Caco-2 (cell line): ENCODE data around the gene BLTP3B. TPM values are rescaled to one million over a fixed set of nuclear protein-coding genes. Genes with fewer than 3 reads are reported as not detected.

Source experiments
- BruUV-seq: library from RNA; stranded (reverse); fragments of 400-500 nt; replicated peaks from 2 replicates; lab custom pipeline; 2021; lab: Mats Ljungman, UMichigan
- CTCF ChIA-PET: fragments of 300-600 bp; sonication (Branson Sonifier 250); formaldehyde crosslinking; loops from one replicate; lab custom pipeline; 2022; ENCODE audit warnings: antibody characterized with exemption; lab: Charles Lee
- POLR2A ChIA-PET: fragments of 300-600 bp; sonication (Branson Sonifier 250); formaldehyde crosslinking; loops from one replicate; lab custom pipeline; 2022; ENCODE audit warnings: antibody characterized with exemption; lab: Charles Lee
- DNase-seq, 2 experiments: peaks; one replicate each; pipeline versions ENCODE4 v3.0.0 to v3.0.0-alpha.2; 2020 to 2022
- H3K27me3 ChIP-seq: replicated peaks from 2 replicates; pipeline ENCODE4 v1.6.0; 2011; ENCODE audit warnings: low read length; ENCODE audit not compliant: control insufficient read depth, insufficient read depth
- H3K36me3 ChIP-seq: 2 replicates; pipeline ENCODE4 v1.5.1; 2011; ENCODE audit warnings: low read length; ENCODE audit not compliant: control insufficient read depth, insufficient read depth
- H3K4me1 ChIP-seq: fragments of 250-450 bp; sonication (Bioruptor Pico); 2 replicates; pipeline ENCODE4 v1.5.1; 2020; ENCODE audit warnings: mild to moderate bottlenecking
- H3K4me3 ChIP-seq: 2 replicates; pipeline ENCODE4 v1.5.1; 2011; ENCODE audit warnings: low read depth, mild to moderate bottlenecking, control low read depth, low read length
- H3K9me3 ChIP-seq: fragments of 250-450 bp; sonication (Bioruptor Pico); 2 replicates; pipeline ENCODE4 v1.5.1; 2020; ENCODE audit warnings: mild to moderate bottlenecking, moderate library complexity
- H3K27ac Mint-ChIP-seq: one replicate; pipeline ENCODE4 v1.8.0; 2022; ENCODE audit warnings: mixed read lengths; ENCODE audit not compliant: unreplicated experiment
- H3K27me3 Mint-ChIP-seq: one replicate; pipeline ENCODE4 v1.8.0; 2022; ENCODE audit warnings: mixed read lengths; ENCODE audit not compliant: insufficient read depth, unreplicated experiment
- H3K36me3 Mint-ChIP-seq: one replicate; pipeline ENCODE4 v1.8.0; 2022; ENCODE audit warnings: mild to moderate bottlenecking, mixed read lengths; ENCODE audit not compliant: insufficient read depth, unreplicated experiment
- H3K4me1 Mint-ChIP-seq: one replicate; pipeline ENCODE4 v1.8.0; 2022; ENCODE audit warnings: low read depth, mixed read lengths; ENCODE audit not compliant: unreplicated experiment
- H3K4me3 Mint-ChIP-seq: one replicate; pipeline ENCODE4 v1.8.0; 2022; ENCODE audit warnings: mild to moderate bottlenecking, moderate library complexity, mixed read lengths; ENCODE audit not compliant: unreplicated experiment
- H3K9me3 Mint-ChIP-seq: one replicate; pipeline ENCODE4 v1.8.0; 2022; ENCODE audit warnings: mixed read lengths; ENCODE audit not compliant: unreplicated experiment
- CTCF ChIP-seq, 2 experiments: fragments of 200-600 bp in 1 of 2; IDR thresholded peaks; 1 replicate in 1 of 2; 2 replicates in 1 of 2; pipeline versions ENCODE4 v1.5.1 to v1.8.0; 2011 to 2022; ENCODE audit warnings: antibody characterized with exemption in 1 of 2, control low read depth in 1 of 2, inconsistent platforms in 1 of 2, low read depth in 1 of 2, low read length in 1 of 2, mild to moderate bottlenecking in 1 of 2, moderate library complexity in 1 of 2; ENCODE audit not compliant: insufficient read depth in 1 of 2, severe bottlenecking in 1 of 2, unreplicated experiment in 1 of 2
- intact Hi-C: fragments of 100-400 bp; cut with micrococcal nuclease; formaldehyde crosslinking; loops from one replicate; pipeline ENCODE4 v1.10.0; 2022; ENCODE audit not compliant: unreplicated experiment
- total RNA-seq: library from RNA; stranded (reverse); gene quantifications from 2 replicates; pipeline ENCODE4 v1.2.3, GENCODE V29; 2022

The BLTP3B gene
- total RNA-seq, 1 experiment from 2014 or later = 29.6 TPM

- TF ChIP-seq CTCF (IDR thresholded peaks at IDR 0.05; ENCODE audit: insufficient read depth in 1 of 2, low read depth in 1 of 2, low read length in 1 of 2, severe bottlenecking in 1 of 2, unreplicated experiment in 1 of 2) = no peak
- Mint-ChIP-seq H3K36me3 (no peaks in the 10 kb centered on the region), H3K4me1 (peaks cover 16% of the 10 kb centered on the region), H3K27ac (no peak overlapping the region), H3K27me3 (no peaks in the 10 kb centered on the region), H3K9me3 (no peaks in the 10 kb centered on the region), H3K4me3 (no peak overlapping the region)
- Histone ChIP-seq H3K9me3 (no peaks in the 10 kb centered on the region), H3K4me3 (no peak overlapping the region), H3K27me3 (no peaks in the 10 kb centered on the region), H3K36me3 (no peaks in the 10 kb centered on the region), H3K4me1 (no peaks in the 10 kb centered on the region)
- POLR2A ChIA-PET = no interaction called here
- CTCF ChIA-PET = no interaction called here
- intact Hi-C loops = no loop called here
- no TSS peak for BruUV-seq
- no peak for DNase-seq
Measured at GRCh38 chr12:100153131-100153530, 10.5 kb upstream of the BLTP3B start.

GRCh38 chr12:100151769-100152168, 9.1 kb upstream of the BLTP3B start:
- TF ChIP-seq CTCF (IDR thresholded peaks at IDR 0.05; ENCODE audit: insufficient read depth in 1 of 2, low read depth in 1 of 2, low read length in 1 of 2, severe bottlenecking in 1 of 2, unreplicated experiment in 1 of 2) = no peak
- Mint-ChIP-seq H3K27ac (no peak overlapping the region), H3K4me3 (no peak overlapping the region), H3K36me3 (no peaks in the 10 kb centered on the region), H3K4me1 (peaks cover 16% of the 10 kb centered on the region), H3K9me3 (no peaks in the 10 kb centered on the region), H3K27me3 (no peaks in the 10 kb centered on the region)
- H3K27me3 ChIP-seq = no peaks in the 10 kb centered on the region
- ChIA-PET CTCF (no interaction called here), POLR2A (no interaction called here)
- H3K9me3 ChIP-seq = no peaks in the 10 kb centered on the region
- no peaks in the 10 kb centered on the region for H3K4me1 ChIP-seq
- intact Hi-C loops = no loop called here
- H3K4me3 ChIP-seq = no peak overlapping the region
- BruUV-seq = no TSS peak
- no peaks in the 10 kb centered on the region for H3K36me3 ChIP-seq
- DNase-seq = no peak

- H3K4me3 Mint-ChIP-seq = no peak overlapping the region
- H3K27me3 ChIP-seq = no peaks in the 10 kb centered on the region
- H3K9me3 Mint-ChIP-seq = no peaks in the 10 kb centered on the region
- peaks cover 18% of the 10 kb centered on the region for H3K4me1 Mint-ChIP-seq
- H3K4me1 ChIP-seq = no peaks in the 10 kb centered on the region
- BruUV-seq = no TSS peak
- no peaks in the 10 kb centered on the region for H3K9me3 ChIP-seq
- H3K36me3 Mint-ChIP-seq = no peaks in the 10 kb centered on the region
- no peaks in the 10 kb centered on the region for H3K36me3 ChIP-seq
- no peak overlapping the region for H3K4me3 ChIP-seq
- no peak overlapping the region for H3K27ac Mint-ChIP-seq
- TF ChIP-seq CTCF (IDR thresholded peaks at IDR 0.05; ENCODE audit: insufficient read depth in 1 of 2, low read depth in 1 of 2, low read length in 1 of 2, severe bottlenecking in 1 of 2, unreplicated experiment in 1 of 2) = no peak
- ChIA-PET CTCF (no interaction called here), POLR2A (no interaction called here)
- H3K27me3 Mint-ChIP-seq = no peaks in the 10 kb centered on the region
- intact Hi-C loops = no loop called here
- DNase-seq = no peak
Measured at GRCh38 chr12:100146252-100146651, 3.6 kb upstream of the BLTP3B start.
